HG03045 (cell line): ENCODE measurements around the gene ZSCAN9.
A peak's percentile ranks its signal among the peaks of the same experiment; 100 is the strongest.

Experiments used
- ATAC-seq: cut with Tn5 transposase; IDR thresholded peaks from one replicate; pipeline ENCODE4 v1.9.1; 2021; ENCODE audit warnings: mild to moderate bottlenecking, moderate library complexity; ENCODE audit not compliant: unreplicated experiment

Gene ZSCAN9

GRCh38 chr6:28225056-28225834 lies at the start of gene ZSCAN9:
TSS of gene ZSCAN9 (plus strand) at chr6:28225275. CDS start at chr6:28227085, 1,810 bp downstream.
- peak; percentile 93 for ATAC-seq

GRCh38 chr6:28176373-28176772 lies 48.7 kb upstream of the ZSCAN9 start:
- no peak for ATAC-seq

GRCh38 chr6:28182255-28182654 lies 42.8 kb upstream of the ZSCAN9 start:
- no peak for ATAC-seq

GRCh38 chr6:28188111-28188979 lies 36.7 kb upstream of the ZSCAN9 start:
- ATAC-seq, result no peak

GRCh38 chr6:28200020-28200419 lies 25.1 kb upstream of the ZSCAN9 start:
- no peak for ATAC-seq

- ATAC-seq, result no peak
These were observed 21.9 kb upstream of the ZSCAN9 start for GRCh38 chr6:28203201-28203600.

GRCh38 chr6:28205879-28206278 lies 19.2 kb upstream of the ZSCAN9 start:
- ATAC-seq, result no peak

- ATAC-seq, result no peak
These were observed 18.5 kb upstream of the ZSCAN9 start for GRCh38 chr6:28206527-28206926.

GRCh38 chr6:28206928-28207509 lies 18.1 kb upstream of the ZSCAN9 start:
- ATAC-seq, result no peak

GRCh38 chr6:28207510-28208110 lies 17.5 kb upstream of the ZSCAN9 start:
- no peak for ATAC-seq

- no peak for ATAC-seq
These were observed 16.9 kb upstream of the ZSCAN9 start for GRCh38 chr6:28208111-28208659.

GRCh38 chr6:28209753-28210535 lies 15.1 kb upstream of the ZSCAN9 start:
- no peak for ATAC-seq

- peak; percentile 30 for ATAC-seq
These were observed 13.1 kb upstream of the ZSCAN9 start for GRCh38 chr6:28211840-28212509.

GRCh38 chr6:28212510-28213212 lies 12.4 kb upstream of the ZSCAN9 start:
- peak; percentile 66 for ATAC-seq

- ATAC-seq, result no peak
These were observed 11.9 kb upstream of the ZSCAN9 start for GRCh38 chr6:28213213-28213523.

GRCh38 chr6:28215425-28215824 lies 9.7 kb upstream of the ZSCAN9 start:
- no peak for ATAC-seq

GRCh38 chr6:28217890-28218289 lies 7.2 kb upstream of the ZSCAN9 start:
- no peak for ATAC-seq

- peak; percentile 74 for ATAC-seq
These were observed 6.5 kb upstream of the ZSCAN9 start for GRCh38 chr6:28218312-28219248.
